ENCODE results near the gene GLIS1. TPM values are rescaled to one million over a fixed set of nuclear protein-coding genes. Genes with fewer than 3 reads are reported as not detected.

The GLIS1 gene
- total RNA-seq, 1 donor from 2014 or later, result 2.1 TPM

GRCh38 chr1:53737648-53738204, 1.2 kb downstream of the GLIS1 start:
- DNase-seq (ENCODE audit: low spot score), result no peak

DNA sequence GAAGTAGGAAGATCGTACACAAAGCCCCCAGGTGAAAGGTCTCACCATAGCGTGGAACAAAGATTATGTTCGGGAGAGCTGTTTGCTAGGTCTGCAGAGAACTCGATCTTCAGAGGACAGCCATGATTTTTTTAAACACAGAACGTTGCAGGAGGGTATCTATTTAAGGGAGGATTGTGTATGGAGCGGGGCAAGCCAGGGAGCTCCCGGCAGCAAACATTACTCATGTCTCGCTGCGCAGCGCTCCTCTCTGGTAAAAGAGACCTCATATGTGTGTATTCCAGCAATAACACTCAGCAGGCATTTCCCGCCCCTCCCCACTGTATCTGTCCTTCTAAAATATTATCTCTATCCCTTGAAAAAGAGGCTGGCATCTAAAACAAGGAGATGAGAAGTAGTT, 2.7 kb downstream of the GLIS1 start:
- no peak for DNase-seq (ENCODE audit: low spot score)

GRCh38 chr1:53735681-53736080, 3.3 kb downstream of the GLIS1 start:
- DNase-seq (ENCODE audit: low spot score), result no peak

- DNase-seq (ENCODE audit: low spot score), result no peak
These were observed 3.7 kb downstream of the GLIS1 start for GRCh38 chr1:53735261-53735660.

GRCh38 chr1:53734650-53735211, 4.2 kb downstream of the GLIS1 start:
- no peak for DNase-seq (ENCODE audit: low spot score)

GRCh38 chr1:53733975-53734649, 4.9 kb downstream of the GLIS1 start:
- no peak for DNase-seq (ENCODE audit: low spot score)

- DNase-seq (ENCODE audit: low spot score), result no peak
These were observed 5.5 kb downstream of the GLIS1 start for GRCh38 chr1:53733447-53733931.

DNA sequence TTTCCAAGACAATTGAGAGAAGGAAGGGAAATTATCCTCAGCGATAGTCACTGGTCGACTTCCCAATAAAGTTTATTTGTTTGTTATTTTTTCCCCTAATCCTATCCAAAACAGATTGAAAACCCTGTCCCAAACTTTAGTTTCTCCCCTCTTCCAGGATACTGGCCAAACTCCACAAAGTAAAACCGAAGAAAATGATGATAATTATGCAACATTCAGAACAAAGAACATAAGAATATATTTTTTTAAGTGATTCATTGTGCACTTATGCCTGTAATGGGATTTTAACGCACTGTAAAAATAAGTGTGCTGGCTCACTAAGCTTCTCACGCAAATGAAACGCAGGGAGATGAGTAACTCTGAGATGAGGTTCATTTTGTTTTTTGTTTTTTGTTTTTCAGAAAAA, 6.0 kb downstream of the GLIS1 start:
- DNase-seq (ENCODE audit: low spot score), result no peak

- no peak for DNase-seq (ENCODE audit: low spot score)
These were observed 6.6 kb downstream of the GLIS1 start for GRCh38 chr1:53732409-53732808.

- DNase-seq (ENCODE audit: low spot score), result no peak
These were observed 7.1 kb downstream of the GLIS1 start for GRCh38 chr1:53731779-53732305.

DNA sequence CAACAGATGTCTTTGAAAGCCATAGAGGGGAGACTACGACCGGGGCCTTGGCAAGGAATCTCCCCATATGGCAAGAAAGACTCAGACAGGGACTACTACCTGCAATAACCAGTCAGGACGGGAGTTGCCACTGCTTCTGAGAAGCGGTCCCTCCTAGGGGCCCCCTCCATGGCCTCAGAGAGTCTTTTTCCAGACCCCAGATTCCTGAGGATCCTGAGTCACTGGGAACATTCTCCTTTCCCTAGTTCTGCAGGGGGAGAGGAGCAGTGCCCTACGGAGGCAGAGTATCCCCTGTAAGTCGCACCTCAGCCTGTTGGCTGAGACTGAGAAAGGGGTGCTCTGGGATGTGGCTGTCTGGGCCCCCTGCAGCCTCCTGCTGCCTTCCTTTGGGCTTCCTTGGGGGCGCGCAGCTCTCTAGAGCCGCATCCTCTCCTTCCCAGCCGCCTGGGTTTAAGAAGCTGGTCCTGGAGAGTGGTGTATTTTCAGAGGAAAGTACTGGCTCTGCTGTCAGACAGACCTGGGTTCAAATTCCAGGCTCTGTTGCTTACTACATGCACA, 7.8 kb downstream of the GLIS1 start:
- no peak for DNase-seq (ENCODE audit: low spot score)

- no peak for DNase-seq (ENCODE audit: low spot score)
These were observed 8.6 kb downstream of the GLIS1 start for GRCh38 chr1:53730224-53730865.

DNA sequence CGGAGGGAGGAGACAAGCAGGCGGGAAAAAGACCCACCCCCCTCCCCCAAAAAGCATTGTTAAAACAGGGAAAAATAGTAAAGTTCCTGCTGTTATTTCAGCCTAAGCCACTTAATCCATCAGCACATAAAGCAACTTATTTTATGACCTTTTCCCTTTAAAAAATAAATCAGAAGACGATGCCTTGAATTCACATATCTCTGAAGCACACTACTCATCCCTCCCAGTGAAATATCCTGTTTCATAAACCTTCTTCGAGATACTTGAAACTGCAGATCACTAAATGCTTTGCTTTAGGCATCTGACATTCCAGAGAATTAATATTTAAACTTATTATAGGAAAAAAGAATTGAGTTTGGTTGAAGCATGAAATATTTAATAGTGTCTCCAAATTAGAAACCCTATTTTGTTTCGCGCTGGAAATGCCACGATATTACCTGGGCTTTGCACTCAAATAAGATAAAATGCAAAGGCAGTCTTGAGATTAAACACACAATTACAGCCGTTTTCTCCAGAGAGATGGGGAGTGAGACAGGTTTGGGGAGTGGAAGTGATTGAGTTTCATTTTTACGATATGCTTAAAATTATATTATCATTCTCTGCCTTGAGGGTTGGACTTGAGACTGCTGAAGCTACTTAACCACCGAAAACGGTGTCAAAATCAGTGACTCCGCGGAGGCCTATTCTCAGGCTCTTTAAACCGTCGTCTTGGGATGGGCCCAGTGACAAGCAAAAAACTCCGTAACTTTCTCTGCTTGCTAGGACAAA, 9.3 kb downstream of the GLIS1 start:
- DNase-seq (ENCODE audit: low spot score), result no peak

GRCh38 chr1:53728702-53729455, 10.1 kb downstream of the GLIS1 start:
- no peak for DNase-seq (ENCODE audit: low spot score)

DNA sequence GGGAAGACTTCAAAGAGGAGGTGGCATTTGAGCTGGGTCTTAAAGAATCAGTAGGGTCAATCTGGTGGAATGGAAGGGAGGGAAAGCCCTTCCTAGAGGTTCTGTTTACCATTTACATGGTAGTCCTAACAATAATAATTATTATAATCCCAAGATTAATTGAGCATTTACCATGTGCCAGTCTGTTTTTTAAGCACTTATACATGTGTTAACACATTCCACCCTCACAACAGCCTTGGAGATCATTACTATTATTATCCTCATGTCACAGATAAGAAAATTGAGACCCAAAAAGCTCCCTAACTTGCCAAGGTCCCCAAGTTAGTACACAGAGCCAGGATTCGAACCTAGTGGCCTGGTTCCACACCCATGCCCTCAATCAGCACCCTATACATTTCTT, 10.8 kb downstream of the GLIS1 start:
- no peak for DNase-seq (ENCODE audit: low spot score)

DNA sequence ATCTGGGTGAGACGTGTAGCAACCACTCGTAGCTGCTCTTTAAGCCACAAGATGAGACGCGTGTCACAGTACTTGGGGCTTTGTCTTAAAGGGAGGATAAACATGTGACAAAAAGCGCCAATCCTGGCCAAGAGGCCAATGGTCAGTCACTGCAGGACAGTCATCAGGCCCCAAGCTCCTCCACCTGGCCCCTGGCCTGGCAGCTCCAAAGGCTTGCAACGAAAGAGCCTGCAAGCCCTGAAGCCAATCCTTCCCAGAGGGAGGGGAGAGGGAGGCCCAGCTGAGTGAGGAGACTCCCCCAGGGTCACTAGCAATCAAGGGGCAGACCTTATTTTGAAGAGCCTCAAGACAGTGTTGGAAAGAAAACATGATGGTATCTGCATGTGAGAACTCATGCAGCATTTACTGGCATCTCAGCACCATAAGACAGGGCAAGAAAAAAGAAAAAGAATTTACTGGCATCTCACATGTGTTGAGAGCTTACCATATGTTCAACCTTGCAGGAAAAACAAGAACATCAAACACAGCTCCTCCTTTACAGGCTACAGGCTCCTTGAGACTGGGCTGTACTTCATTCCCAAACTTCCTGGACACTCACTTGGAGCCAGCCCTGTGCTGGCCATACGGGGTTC, 11.4 kb downstream of the GLIS1 start:
- no peak for DNase-seq (ENCODE audit: low spot score)

DNA sequence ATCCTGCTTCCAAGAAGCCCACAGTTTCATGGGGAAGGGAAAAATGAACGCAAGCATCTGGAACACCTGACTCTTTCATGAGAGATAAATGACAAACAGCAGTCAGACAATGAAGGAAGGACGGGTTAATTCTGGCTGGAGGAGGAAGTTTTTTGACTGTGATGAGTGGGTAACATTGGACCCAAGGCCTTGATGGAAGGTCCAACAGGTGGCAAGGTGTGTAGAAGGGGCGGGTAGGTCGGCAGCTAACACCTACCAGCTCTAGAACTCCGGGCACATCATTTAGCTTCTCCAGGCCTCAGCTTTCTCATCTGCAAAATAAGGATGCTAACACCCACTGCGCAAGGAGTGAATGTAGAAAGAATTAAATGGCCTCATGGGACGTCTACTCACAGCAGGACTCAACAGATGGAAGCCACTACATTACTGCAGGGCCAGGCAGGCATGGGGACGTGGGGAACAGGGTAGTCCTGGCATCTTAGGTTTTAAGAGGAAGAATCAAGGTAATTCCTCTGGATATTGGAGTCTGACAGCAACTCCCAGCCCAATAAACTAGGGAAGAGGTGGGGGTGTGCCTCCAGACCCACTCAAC, 12.9 kb downstream of the GLIS1 start:
- no peak for DNase-seq (ENCODE audit: low spot score)

DNA sequence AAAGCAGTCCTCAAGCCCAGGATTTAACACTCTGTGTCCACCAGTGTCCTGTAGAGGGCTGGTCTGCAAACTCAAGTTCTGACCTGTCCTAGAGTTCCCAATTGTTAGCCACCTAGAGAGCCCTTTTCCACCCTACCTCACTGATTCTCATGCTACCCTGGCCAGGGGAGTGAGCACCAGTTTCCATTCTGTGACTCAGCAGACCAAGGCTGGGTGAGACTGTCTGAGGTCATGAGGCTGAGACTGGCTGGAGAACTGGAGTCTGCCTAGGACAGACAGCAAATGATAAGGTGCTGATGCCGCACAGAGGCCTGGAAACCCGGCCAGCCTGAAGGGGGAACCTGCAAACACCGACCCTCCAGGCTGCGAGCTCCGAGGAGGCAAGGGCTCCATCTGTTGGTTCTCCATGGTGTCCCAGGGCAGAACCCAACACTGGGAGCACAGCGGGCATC, 13.7 kb downstream of the GLIS1 start:
- DNase-seq (ENCODE audit: low spot score), result no peak

DNA sequence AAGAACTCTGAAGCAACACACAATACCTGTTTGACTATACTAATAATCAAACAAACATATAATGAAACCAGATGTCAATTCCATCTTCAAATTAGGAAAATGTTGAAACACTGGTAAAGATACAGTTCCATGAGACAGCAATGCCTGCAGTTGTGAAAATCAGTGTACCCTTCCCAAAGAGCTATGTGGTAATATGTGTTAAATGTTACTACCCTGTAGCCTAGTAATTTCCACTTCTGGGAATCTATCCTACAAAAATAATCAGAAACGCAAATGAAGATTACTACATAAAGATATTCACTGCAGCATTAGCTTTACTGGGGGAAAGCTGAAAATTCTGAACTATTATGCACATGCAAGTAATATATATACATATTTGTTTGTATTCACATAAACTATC, 16.9 kb downstream of the GLIS1 start:
- no peak for DNase-seq (ENCODE audit: low spot score)
